ENCODE results near the gene C2CD4C.
A peak's percentile ranks its signal among the peaks of the same experiment; 100 is the strongest.
"Not testable (repeated sequence)": the region's sequence is repeated elsewhere in the genome, so short reads cannot be mapped to it uniquely, and the experiment has no call there.

The C2CD4C gene

GRCh38 chr19:418761-419671 lies 10.1 kb upstream of the C2CD4C start:
- H3K27me3 ChIP-seq (ENCODE audit: control insufficient read depth in 5 of 5, insufficient read depth in 4 of 5, low read length in 5 of 5), result no peaks in the 10 kb centered on the region
- peaks cover 0 to 41% (median 9%) of the 10 kb centered on the region in 5 donors for H3K36me3 ChIP-seq (ENCODE audit: control insufficient read depth in 5 of 5, insufficient read depth in 5 of 5, low read length in 5 of 5)
- peak overlapping the region in 1 of 5 donors; percentile 59 for H3K9ac ChIP-seq (ENCODE audit: low read length in 5 of 5)
- no peaks in the 10 kb centered on the region for H3K9me3 ChIP-seq (ENCODE audit: control insufficient read depth in 5 of 5, low read length in 5 of 5)
- H3K4me1 ChIP-seq (ENCODE audit: control insufficient read depth in 5 of 5, insufficient read depth in 5 of 5, low read length in 5 of 5), result peaks cover 0 to 26% (median 4%) of the 10 kb centered on the region in 5 donors
- peak overlapping the region; percentile 41 for H3K27ac ChIP-seq (ENCODE audit: low read depth, low read length)
- peak overlapping the region in 3 of 5 donors; percentile 25 to 42 (median 39) for H3K4me3 ChIP-seq (ENCODE audit: low read depth in 1 of 5, low read length in 5 of 5)

- no peaks in the 10 kb centered on the region for H3K9me3 ChIP-seq (ENCODE audit: control insufficient read depth in 5 of 5, low read length in 5 of 5)
- no peak overlapping the region for H3K4me3 ChIP-seq (ENCODE audit: low read depth in 1 of 5, low read length in 5 of 5)
- peaks cover 8 to 15% (median 11%) of the 10 kb centered on the region in 5 donors for H3K27me3 ChIP-seq (ENCODE audit: control insufficient read depth in 5 of 5, insufficient read depth in 4 of 5, low read length in 5 of 5)
- peaks cover 0 to 27% (median 3%) of the 10 kb centered on the region in 5 donors for H3K36me3 ChIP-seq (ENCODE audit: control insufficient read depth in 5 of 5, insufficient read depth in 5 of 5, low read length in 5 of 5)
- H3K27ac ChIP-seq (ENCODE audit: low read depth, low read length), result no peak overlapping the region
- H3K9ac ChIP-seq (ENCODE audit: low read length in 5 of 5), result no peak overlapping the region
- H3K4me1 ChIP-seq (ENCODE audit: control insufficient read depth in 5 of 5, insufficient read depth in 5 of 5, low read length in 5 of 5), result peaks cover 0 to 29% (median 4%) of the 10 kb centered on the region in 5 donors
These were observed 7.5 kb upstream of the C2CD4C start for GRCh38 chr19:416416-416815.

GRCh38 chr19:415292-415691 lies 6.3 kb upstream of the C2CD4C start:
- H3K27me3 ChIP-seq (ENCODE audit: control insufficient read depth in 5 of 5, insufficient read depth in 4 of 5, low read length in 5 of 5), result peaks cover 16 to 17% (median 17%) of the 10 kb centered on the region in 5 donors
- H3K36me3 ChIP-seq (ENCODE audit: control insufficient read depth in 5 of 5, insufficient read depth in 5 of 5, low read length in 5 of 5), result peaks cover 0 to 25% (median 3%) of the 10 kb centered on the region in 5 donors
- peaks cover 0 to 28% (median 5%) of the 10 kb centered on the region in 5 donors for H3K4me1 ChIP-seq (ENCODE audit: control insufficient read depth in 5 of 5, insufficient read depth in 5 of 5, low read length in 5 of 5)
- no peaks in the 10 kb centered on the region for H3K9me3 ChIP-seq (ENCODE audit: control insufficient read depth in 5 of 5, low read length in 5 of 5)
- no peak overlapping the region for H3K4me3 ChIP-seq (ENCODE audit: low read depth in 1 of 5, low read length in 5 of 5)
- no peak overlapping the region for H3K27ac ChIP-seq (ENCODE audit: low read depth, low read length)
- H3K9ac ChIP-seq (ENCODE audit: low read length in 5 of 5), result no peak overlapping the region

GRCh38 chr19:413756-414420 lies 4.9 kb upstream of the C2CD4C start:
- H3K9me3 ChIP-seq (ENCODE audit: control insufficient read depth in 5 of 5, low read length in 5 of 5), result no peaks in the 10 kb centered on the region
- H3K9ac ChIP-seq (ENCODE audit: low read length in 5 of 5), result no peak overlapping the region
- no peak overlapping the region for H3K27ac ChIP-seq (ENCODE audit: low read depth, low read length)
- peaks cover 0 to 26% (median 13%) of the 10 kb centered on the region in 5 donors for H3K4me1 ChIP-seq (ENCODE audit: control insufficient read depth in 5 of 5, insufficient read depth in 5 of 5, low read length in 5 of 5)
- H3K36me3 ChIP-seq (ENCODE audit: control insufficient read depth in 5 of 5, insufficient read depth in 5 of 5, low read length in 5 of 5), result peaks cover 0 to 21% (median 3%) of the 10 kb centered on the region in 5 donors
- H3K27me3 ChIP-seq (ENCODE audit: control insufficient read depth in 5 of 5, insufficient read depth in 4 of 5, low read length in 5 of 5), result peaks cover 23 to 28% (median 27%) of the 10 kb centered on the region in 5 donors
- H3K4me3 ChIP-seq (ENCODE audit: low read depth in 1 of 5, low read length in 5 of 5), result no peak overlapping the region

- Histone ChIP-seq H3K36me3 (ENCODE audit: control insufficient read depth in 5 of 5, insufficient read depth in 5 of 5, low read length in 5 of 5) (peaks cover 0 to 15% (median 3%) of the 10 kb centered on the region in 5 donors), H3K9me3 (ENCODE audit: control insufficient read depth in 5 of 5, low read length in 5 of 5) (no peaks in the 10 kb centered on the region), H3K27me3 (ENCODE audit: control insufficient read depth in 5 of 5, insufficient read depth in 4 of 5, low read length in 5 of 5) (peaks cover 25 to 34% (median 31%) of the 10 kb centered on the region in 5 donors), H3K9ac (ENCODE audit: low read length in 5 of 5) (no peak overlapping the region), H3K4me3 (ENCODE audit: low read depth in 1 of 5, low read length in 5 of 5) (no peak overlapping the region), H3K27ac (ENCODE audit: low read depth, low read length) (no peak overlapping the region), H3K4me1 (ENCODE audit: control insufficient read depth in 5 of 5, insufficient read depth in 5 of 5, low read length in 5 of 5) (peaks cover 0 to 23% (median 16%) of the 10 kb centered on the region in 5 donors)
These were observed 3.7 kb upstream of the C2CD4C start for GRCh38 chr19:412356-413355.

- no peak overlapping the region for H3K27ac ChIP-seq (ENCODE audit: low read depth, low read length)
- no peaks in the 10 kb centered on the region for H3K9me3 ChIP-seq (ENCODE audit: control insufficient read depth in 5 of 5, low read length in 5 of 5)
- H3K9ac ChIP-seq (ENCODE audit: low read length in 5 of 5), result no peak overlapping the region
- H3K27me3 ChIP-seq (ENCODE audit: control insufficient read depth in 5 of 5, insufficient read depth in 4 of 5, low read length in 5 of 5), result peaks cover 30 to 41% (median 34%) of the 10 kb centered on the region in 5 donors
- H3K36me3 ChIP-seq (ENCODE audit: control insufficient read depth in 5 of 5, insufficient read depth in 5 of 5, low read length in 5 of 5), result peaks cover 0 to 7% (median 0%) of the 10 kb centered on the region in 5 donors
- no peak overlapping the region for H3K4me3 ChIP-seq (ENCODE audit: low read depth in 1 of 5, low read length in 5 of 5)
- H3K4me1 ChIP-seq (ENCODE audit: control insufficient read depth in 5 of 5, insufficient read depth in 5 of 5, low read length in 5 of 5), result peaks cover 0 to 23% (median 16%) of the 10 kb centered on the region in 5 donors
These were observed 2.9 kb upstream of the C2CD4C start for GRCh38 chr19:411723-412355.

- H3K4me1 ChIP-seq (ENCODE audit: control insufficient read depth in 5 of 5, insufficient read depth in 5 of 5, low read length in 5 of 5), result peaks cover 0 to 23% (median 16%) of the 10 kb centered on the region in 5 donors
- not testable (repeated sequence) for H3K27ac ChIP-seq (ENCODE audit: low read depth, low read length); H3K9me3 ChIP-seq (ENCODE audit: control insufficient read depth in 5 of 5, low read length in 5 of 5); H3K4me3 ChIP-seq (ENCODE audit: low read depth in 1 of 5, low read length in 5 of 5); H3K36me3 ChIP-seq (ENCODE audit: control insufficient read depth in 5 of 5, insufficient read depth in 5 of 5, low read length in 5 of 5); H3K9ac ChIP-seq (ENCODE audit: low read length in 5 of 5)
- peaks cover 35 to 47% (median 39%) of the 10 kb centered on the region in 5 donors for H3K27me3 ChIP-seq (ENCODE audit: control insufficient read depth in 5 of 5, insufficient read depth in 4 of 5, low read length in 5 of 5)
These were observed 2.3 kb upstream of the C2CD4C start for GRCh38 chr19:411121-411722.

GRCh38 chr19:410243-410781 lies 1.4 kb upstream of the C2CD4C start:
- Histone ChIP-seq H3K4me3 (ENCODE audit: low read depth in 1 of 5, low read length in 5 of 5) (no peak overlapping the region), H3K27me3 (ENCODE audit: control insufficient read depth in 5 of 5, insufficient read depth in 4 of 5, low read length in 5 of 5) (peaks cover 42 to 56% (median 46%) of the 10 kb centered on the region in 5 donors)

More at GRCh38 chr19:410243-410781, 1.4 kb upstream of the C2CD4C start:
- H3K9me3 ChIP-seq (ENCODE audit: control insufficient read depth in 5 of 5, low read length in 5 of 5), result no peaks in the 10 kb centered on the region
- H3K36me3 ChIP-seq (ENCODE audit: control insufficient read depth in 5 of 5, insufficient read depth in 5 of 5, low read length in 5 of 5), result no peaks in the 10 kb centered on the region
- no peak overlapping the region for H3K27ac ChIP-seq (ENCODE audit: low read depth, low read length)
- H3K4me1 ChIP-seq (ENCODE audit: control insufficient read depth in 5 of 5, insufficient read depth in 5 of 5, low read length in 5 of 5), result peaks cover 0 to 23% (median 16%) of the 10 kb centered on the region in 5 donors
- H3K9ac ChIP-seq (ENCODE audit: low read length in 5 of 5), result no peak overlapping the region

All from subcutaneous abdominal adipose tissue (tissue), 5 donors.